Osteocyte (in vitro differentiated cells): ENCODE measurements around the gene ZNF275. TPM values are rescaled to one million over a fixed set of nuclear protein-coding genes. Genes with fewer than 3 reads are reported as not detected.

Experiments
- DNase-seq: peaks from one replicate; pipeline ENCODE4 v3.0.0; 2021; ENCODE audit warnings: mixed read lengths; ENCODE audit not compliant: unreplicated experiment; ENCODE audit errors: extremely low spot score
- H3K27ac Mint-ChIP-seq: one replicate; pipeline ENCODE4 v1.8.0; 2021; ENCODE audit warnings: mild to moderate bottlenecking, mixed read lengths; ENCODE audit not compliant: unreplicated experiment
- H3K27me3 Mint-ChIP-seq: one replicate; pipeline ENCODE4 v1.8.0; 2021; ENCODE audit warnings: mixed read lengths; ENCODE audit not compliant: unreplicated experiment
- H3K36me3 Mint-ChIP-seq: one replicate; pipeline ENCODE4 v1.8.0; 2021; ENCODE audit warnings: mixed read lengths; ENCODE audit not compliant: unreplicated experiment
- H3K4me1 Mint-ChIP-seq: one replicate; pipeline ENCODE4 v1.8.0; 2021; ENCODE audit warnings: mixed read lengths; ENCODE audit not compliant: unreplicated experiment
- H3K4me3 Mint-ChIP-seq: one replicate; pipeline ENCODE4 v1.8.0; 2021; ENCODE audit warnings: mild to moderate bottlenecking, moderate library complexity, mixed read lengths; ENCODE audit not compliant: unreplicated experiment
- H3K9me3 Mint-ChIP-seq: one replicate; pipeline ENCODE4 v1.8.0; 2021; ENCODE audit warnings: mixed read lengths; ENCODE audit not compliant: unreplicated experiment
- CTCF ChIP-seq: fragments of 200-600 bp; sonication (generic); IDR thresholded peaks from 2 replicates; pipeline ENCODE4 v1.5.0; 2021; ENCODE audit warnings: antibody characterized with exemption, mild to moderate bottlenecking, moderate library complexity
- total RNA-seq: library from RNA; stranded (reverse); gene quantifications from 2 replicates; pipeline ENCODE4 v1.2.1, GENCODE V29; 2021

Gene ZNF275
- total RNA-seq, 1 donor from 2014 or later, result 14.6 TPM

GRCh38 chrX:153301746-153302145 is 32.2 kb upstream of the ZNF275 start:
- Mint-ChIP-seq H3K27ac (no peak overlapping the region), H3K27me3 (peaks cover 19% of the 10 kb centered on the region), H3K9me3 (peaks cover 4% of the 10 kb centered on the region), H3K4me3 (no peak overlapping the region), H3K36me3 (no peaks in the 10 kb centered on the region), H3K4me1 (no peaks in the 10 kb centered on the region)
- DNase-seq, result no peak
- TF ChIP-seq CTCF, result no peak

- Mint-ChIP-seq H3K27ac (no peak overlapping the region), H3K27me3 (peaks cover 19% of the 10 kb centered on the region), H3K4me1 (no peaks in the 10 kb centered on the region), H3K4me3 (no peak overlapping the region), H3K9me3 (peaks cover 4% of the 10 kb centered on the region), H3K36me3 (no peaks in the 10 kb centered on the region)
- TF ChIP-seq CTCF, result no peak
- peak; percentile 57 for DNase-seq
Observed at GRCh38 chrX:153302796-153303195, 31.2 kb upstream of the ZNF275 start.

DNA sequence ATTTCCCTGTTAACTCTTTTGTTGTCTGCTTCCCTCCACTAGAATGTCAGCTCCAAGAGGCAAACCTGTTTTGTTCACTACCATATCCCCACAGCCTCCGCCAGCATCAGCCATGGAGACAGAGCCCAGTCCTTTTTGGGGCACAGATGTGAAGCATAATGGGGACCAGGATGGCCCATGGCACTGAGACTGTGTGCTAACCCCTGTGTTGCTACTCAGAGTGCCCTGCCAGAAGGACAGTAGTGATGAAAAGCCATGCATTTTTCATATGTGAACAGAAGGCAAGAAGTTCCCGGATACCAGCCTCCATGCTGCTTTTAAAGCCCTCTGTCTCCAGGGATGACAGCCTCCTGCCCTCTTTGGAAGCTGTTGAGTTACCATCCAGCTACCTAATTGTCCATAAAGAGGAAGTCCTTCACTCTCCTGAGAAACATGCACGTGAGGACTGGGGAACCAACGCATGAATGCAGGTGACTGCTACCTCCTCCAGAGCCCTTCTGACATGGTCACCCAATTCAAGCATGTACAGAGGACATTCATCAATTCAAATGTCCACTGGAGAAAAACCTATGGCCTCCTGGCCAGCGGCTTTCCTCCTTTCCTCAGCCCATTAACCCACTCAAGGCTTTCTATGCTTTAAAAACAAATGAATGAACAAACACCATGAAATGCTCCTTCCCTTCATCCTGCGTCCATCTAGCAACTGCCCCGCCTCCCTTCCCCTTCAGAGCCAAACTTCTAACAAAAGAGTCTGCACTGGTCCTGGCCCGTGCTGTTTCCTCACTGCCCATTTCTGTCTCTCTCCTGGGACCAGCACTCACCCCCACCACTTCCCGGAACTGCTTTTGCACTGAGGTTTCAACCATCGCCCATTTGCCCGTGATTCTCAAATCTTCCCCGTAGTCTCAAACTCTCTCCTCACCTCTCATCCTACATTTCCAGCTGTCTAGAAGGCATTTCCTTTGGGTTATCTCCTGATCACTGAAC is 30.4 kb upstream of the ZNF275 start:
- DNase-seq, result peak; percentile 64
- no peak overlapping the region for H3K4me3 Mint-ChIP-seq
- H3K27me3 Mint-ChIP-seq, result peaks cover 13% of the 10 kb centered on the region
- H3K9me3 Mint-ChIP-seq, result peaks cover 4% of the 10 kb centered on the region
- H3K27ac Mint-ChIP-seq, result no peak overlapping the region
- TF ChIP-seq CTCF, result no peak
- H3K4me1 Mint-ChIP-seq, result no peaks in the 10 kb centered on the region
- no peaks in the 10 kb centered on the region for H3K36me3 Mint-ChIP-seq

- no peaks in the 10 kb centered on the region for H3K4me1 Mint-ChIP-seq
Observed at GRCh38 chrX:153304988-153305736, 28.8 kb upstream of the ZNF275 start.

More at GRCh38 chrX:153304988-153305736, 28.8 kb upstream of the ZNF275 start:
- no peaks in the 10 kb centered on the region for H3K36me3 Mint-ChIP-seq
- no peak for TF ChIP-seq CTCF
- peaks cover 4% of the 10 kb centered on the region for H3K9me3 Mint-ChIP-seq
- H3K27ac Mint-ChIP-seq, result no peak overlapping the region
- no peak overlapping the region for H3K4me3 Mint-ChIP-seq
- peak; percentile 64 for DNase-seq
- H3K27me3 Mint-ChIP-seq, result peaks cover 10% of the 10 kb centered on the region
